ENCODE results near the gene SH2B3.

- TF ChIP-seq CTCF (IDR thresholded peaks at IDR 0.05; ENCODE audit: low read depth, low read length, poor library complexity, severe bottlenecking) (no peak), EZH2phosphoT487 (IDR thresholded peaks at IDR 0.05; ENCODE audit: borderline replicate concordance, low read length) (no peak)
These were observed 18.6 kb downstream of the SH2B3 start for GRCh38 chr12:111424189-111424792.

All from DOHH2 (cell line).